H1 (cell line): Measurements from ENCODE around the gene OGFOD2. TPM values are rescaled to one million over a fixed set of nuclear protein-coding genes. Genes with fewer than 3 reads are reported as not detected.

Experiments
- CREB1 ChIP-seq: IDR thresholded peaks from 2 replicates; pipeline ENCODE4 v1.6.1; 2012; ENCODE audit warnings: inconsistent platforms
- SIN3A ChIP-seq, 2 experiments: IDR thresholded peaks in 1 of 2; conservative IDR thresholded peaks in 1 of 2; 2 replicates each; pipeline ENCODE4 v1.6.1; 2011 to 2012; ENCODE audit warnings: low read length in 2 of 2, improper control_type of control experiment in 1 of 2, low read depth in 1 of 2, mild to moderate bottlenecking in 1 of 2
- TCF12 ChIP-seq: IDR thresholded peaks from 2 replicates; pipeline ENCODE4 v1.6.1; 2011; ENCODE audit warnings: low read depth, mild to moderate bottlenecking, low read length
- polyA plus RNA-seq, 7 experiments: library from polyadenylated mRNA; depleted of rRNA in 3 of 7; stranded (reverse) in 5 of 7; unstranded in 2 of 7; fragments of >200 nt in 5 of 7; fragments of 200-250 nt in 2 of 7; gene quantifications; 1 replicate in 5 of 7; 2 replicates in 1 of 7; 4 replicates in 1 of 7; pipeline versions ENCODE4 v1.2.1 to v1.2.3, GENCODE V29; 2011 to 2013; ENCODE audit warnings: missing spikeins in 2 of 7, mixed read lengths in 2 of 7
- total RNA-seq: library from RNA; stranded (reverse); fragmentation: NEBNext Ultra II Directional; extraction: Animal tissue kit (Norgen Biotek cat#: 25700); gene quantifications from 2 replicates; pipeline ENCODE4 v1.2.1, GENCODE V29; 2021

OGFOD2 gene
- total and polyA plus RNA-seq, 2 of the 8 experiments (the other 6 are each of a cell fraction or from before 2014, with no cell fraction given), result 17.3 to 20.3 TPM

GRCh38 chr12:122983789-122984515 is 8.9 kb downstream of the OGFOD2 start (continued):
- TF ChIP-seq SIN3A (conservative IDR thresholded peaks at IDR 0.05 in 1 of 2, IDR thresholded peaks at IDR 0.05 in 1 of 2; ENCODE audit: low read depth in 1 of 2, low read length in 2 of 2) (no peak), TCF12 (no peak), CREB1 (no peak)
- TF ChIP-seq, all 59 proteins: peak for 0
